Loucy (cell line): ENCODE measurements around the gene TTLL5.

Source experiments
- EZH2phosphoT487 ChIP-seq: fragments of 200-600 bp; IDR thresholded peaks from 2 replicates; pipeline ENCODE4 v1.6.1; 2018; ENCODE audit warnings: antibody characterized with exemption, mild to moderate bottlenecking, moderate library complexity, borderline replicate concordance
- TF ChIP-seq, protein P1 (sequence below): fragments of 200-600 bp; sonication (generic); conservative IDR thresholded peaks from 2 replicates; pipeline ENCODE4 v1.5.1; 2014; ENCODE audit warnings: mild to moderate bottlenecking, antibody characterized with exemption, low read length

DNA sequence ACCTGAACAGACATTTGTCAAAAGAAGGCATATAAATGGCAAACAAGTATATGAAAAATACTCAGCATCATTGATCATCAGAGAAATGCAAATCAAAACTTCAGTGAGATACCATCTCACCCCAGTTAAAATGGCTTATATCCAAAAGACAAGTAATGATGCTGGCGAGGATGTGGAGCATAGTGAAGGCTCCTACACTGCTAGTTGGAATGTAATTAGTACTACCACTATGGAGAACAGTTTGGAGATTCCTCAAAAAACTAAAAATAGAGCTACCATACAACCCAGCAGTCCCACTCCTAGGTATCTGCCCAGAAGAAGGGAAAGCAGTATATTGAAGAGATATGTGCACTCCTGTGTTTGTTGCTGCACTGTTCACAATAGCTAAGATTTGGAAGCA is 174.7 kb downstream of the TTLL5 start:
- TF ChIP-seq, protein P1, sequence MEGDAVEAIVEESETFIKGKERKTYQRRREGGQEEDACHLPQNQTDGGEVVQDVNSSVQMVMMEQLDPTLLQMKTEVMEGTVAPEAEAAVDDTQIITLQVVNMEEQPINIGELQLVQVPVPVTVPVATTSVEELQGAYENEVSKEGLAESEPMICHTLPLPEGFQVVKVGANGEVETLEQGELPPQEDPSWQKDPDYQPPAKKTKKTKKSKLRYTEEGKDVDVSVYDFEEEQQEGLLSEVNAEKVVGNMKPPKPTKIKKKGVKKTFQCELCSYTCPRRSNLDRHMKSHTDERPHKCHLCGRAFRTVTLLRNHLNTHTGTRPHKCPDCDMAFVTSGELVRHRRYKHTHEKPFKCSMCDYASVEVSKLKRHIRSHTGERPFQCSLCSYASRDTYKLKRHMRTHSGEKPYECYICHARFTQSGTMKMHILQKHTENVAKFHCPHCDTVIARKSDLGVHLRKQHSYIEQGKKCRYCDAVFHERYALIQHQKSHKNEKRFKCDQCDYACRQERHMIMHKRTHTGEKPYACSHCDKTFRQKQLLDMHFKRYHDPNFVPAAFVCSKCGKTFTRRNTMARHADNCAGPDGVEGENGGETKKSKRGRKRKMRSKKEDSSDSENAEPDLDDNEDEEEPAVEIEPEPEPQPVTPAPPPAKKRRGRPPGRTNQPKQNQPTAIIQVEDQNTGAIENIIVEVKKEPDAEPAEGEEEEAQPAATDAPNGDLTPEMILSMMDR, result no peak
- TF ChIP-seq EZH2phosphoT487, result no peak
